ENCODE measurements around the gene PGC. TPM values are rescaled to one million over a fixed set of nuclear protein-coding genes. Genes with fewer than 3 reads are reported as not detected.

The PGC gene
- total RNA-seq, 2 experiments from 2014 or later, result not detected

DNA sequence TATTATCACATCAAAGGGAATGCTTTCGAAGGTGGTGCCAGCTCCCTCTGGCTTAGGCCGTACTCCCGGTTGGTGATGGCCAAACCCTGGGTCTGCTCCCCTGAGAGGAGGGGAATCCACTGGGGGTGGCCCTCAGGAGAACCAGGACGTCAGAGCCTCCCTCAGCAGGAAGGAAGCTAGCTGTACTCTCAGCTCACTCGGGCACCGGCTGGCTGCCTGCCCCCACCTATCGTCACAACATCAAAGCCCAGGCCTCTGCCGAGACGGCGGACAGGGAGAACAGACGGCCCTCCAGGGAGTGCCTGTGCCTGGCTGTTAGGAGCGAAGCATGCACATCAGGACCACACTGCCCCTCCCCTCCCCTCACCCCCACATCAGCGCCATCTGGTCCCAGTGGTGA lies 9.2 kb upstream of the PGC start:
- H3K27me3 Mint-ChIP-seq, result peaks cover 14% of the 10 kb centered on the region
- peak; percentile 27 for ATAC-seq
- no peak for DNase-seq
- no peak overlapping the region for H3K4me3 Mint-ChIP-seq
- H3K27ac Mint-ChIP-seq, result no peak overlapping the region
- no peaks in the 10 kb centered on the region for H3K4me1 Mint-ChIP-seq
- CTCF ChIA-PET, result interaction anchor here (1.2 kb wide), 1 partner anchor 50 kb away, joined by 3 read pairs; no protein-coding TSS in a partner anchor
- no peaks in the 10 kb centered on the region for H3K9me3 Mint-ChIP-seq (ENCODE audit: low read depth)
- H3K36me3 Mint-ChIP-seq, result no peaks in the 10 kb centered on the region

DNA sequence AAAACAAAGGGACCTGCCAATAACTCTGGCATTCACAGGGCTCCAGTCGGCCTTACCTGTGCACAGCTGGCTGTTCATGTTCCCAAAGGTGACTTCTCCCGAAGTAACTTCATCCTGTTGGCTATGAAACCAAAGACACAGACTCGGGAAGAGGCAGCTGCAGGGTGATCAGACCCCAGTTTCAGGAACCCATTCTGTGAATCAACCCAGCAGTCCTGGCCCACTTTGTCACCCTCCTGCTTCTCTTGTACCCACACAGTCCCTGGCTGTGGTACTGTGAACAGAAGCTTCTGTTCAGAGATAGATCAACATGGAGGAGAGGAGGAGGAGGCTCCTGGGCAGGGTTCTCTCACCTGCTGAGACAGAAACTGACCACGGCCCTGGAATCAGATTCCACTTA lies 8.7 kb upstream of the PGC start:
- Mint-ChIP-seq H3K36me3 (no peaks in the 10 kb centered on the region), H3K27me3 (peaks cover 13% of the 10 kb centered on the region), H3K4me1 (no peaks in the 10 kb centered on the region), H3K4me3 (no peak overlapping the region), H3K27ac (no peak overlapping the region), H3K9me3 (ENCODE audit: low read depth) (no peaks in the 10 kb centered on the region)
- DNase-seq (no peak), ATAC-seq (no peak)
- CTCF ChIA-PET, result interaction anchor here (1.2 kb wide), 1 partner anchor 50 kb away, joined by 3 read pairs; no protein-coding TSS in a partner anchor

DNA sequence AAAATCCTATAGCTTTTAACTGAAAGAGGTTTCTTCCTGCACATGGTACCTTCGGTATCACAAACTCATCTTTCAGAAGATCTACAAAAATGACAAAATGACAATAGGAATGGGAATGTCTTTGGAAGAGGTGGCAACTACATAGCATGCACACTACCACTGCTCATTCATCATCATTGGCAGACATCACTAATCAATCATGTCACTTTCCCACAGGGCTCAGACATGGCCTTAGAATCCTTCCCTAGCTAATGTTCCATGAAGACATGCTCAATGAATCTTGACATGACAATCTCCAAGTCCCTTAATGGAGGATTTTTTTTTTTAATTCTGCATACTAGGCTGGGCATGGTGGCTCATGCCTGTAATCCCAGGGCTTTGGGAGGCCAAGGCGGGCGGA lies 3.2 kb upstream of the PGC start:
- no peak for ATAC-seq
- Mint-ChIP-seq H3K9me3 (ENCODE audit: low read depth) (no peaks in the 10 kb centered on the region), H3K4me1 (no peaks in the 10 kb centered on the region), H3K4me3 (no peak overlapping the region), H3K27ac (no peak overlapping the region), H3K27me3 (peaks cover 15% of the 10 kb centered on the region), H3K36me3 (no peaks in the 10 kb centered on the region)
- no peak for DNase-seq
- CTCF ChIA-PET, result interaction anchor here (1.1 to 2.1 kb wide), 2 partner anchors 35 to 67 kb away, joined by 3 to 4 read pairs; no protein-coding TSS in a partner anchor

DNA sequence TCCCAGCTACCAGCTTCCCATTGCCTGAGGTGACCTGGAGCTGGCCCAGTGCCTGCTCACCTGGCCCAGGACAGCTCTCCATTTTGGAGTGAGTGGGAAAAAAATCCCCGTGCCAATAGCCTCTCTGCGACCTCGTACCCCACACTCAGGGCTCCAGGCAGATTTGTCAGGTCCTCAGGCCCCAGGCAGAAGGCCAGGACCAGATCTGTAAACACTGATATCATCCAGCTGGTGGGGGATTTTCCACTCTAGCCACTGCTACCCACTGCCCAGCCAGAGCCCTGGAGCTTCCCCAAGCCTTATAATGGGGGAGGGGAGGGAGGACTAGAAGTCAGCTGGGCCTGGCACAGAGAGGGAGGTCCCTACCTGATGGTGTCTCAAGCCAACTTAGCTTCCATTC lies 1.3 kb upstream of the PGC start:
- no peak for DNase-seq
- Mint-ChIP-seq H3K4me3 (no peak overlapping the region), H3K27me3 (peaks cover 7% of the 10 kb centered on the region), H3K4me1 (no peaks in the 10 kb centered on the region), H3K36me3 (no peaks in the 10 kb centered on the region), H3K9me3 (ENCODE audit: low read depth) (no peaks in the 10 kb centered on the region), H3K27ac (no peak overlapping the region)
- CTCF ChIA-PET, result interaction anchor here (0.9 to 2.1 kb wide), 2 partner anchors 14 to 65 kb away, joined by 3 to 4 read pairs; no protein-coding TSS in a partner anchor
- ATAC-seq, result no peak

DNA sequence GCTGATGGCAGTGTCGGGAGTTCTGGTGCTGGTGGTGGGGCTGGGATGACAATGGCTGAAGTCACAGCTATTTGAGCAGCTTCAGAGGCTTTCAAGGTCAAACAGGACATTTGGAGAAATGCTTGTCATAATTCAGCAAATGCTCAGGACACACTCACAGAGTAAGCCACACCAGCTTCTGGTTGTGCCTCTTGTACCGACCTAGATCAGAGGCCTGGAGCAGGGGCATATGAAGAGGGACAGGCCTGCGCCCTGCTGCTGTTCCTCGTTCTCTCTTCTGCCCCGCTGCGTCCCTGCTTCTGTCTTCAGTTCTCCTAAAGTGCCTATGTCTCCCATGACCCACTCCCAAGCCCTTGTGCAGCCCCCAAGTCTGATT lies 893 bp upstream of the PGC start:
- CTCF ChIA-PET, result interaction anchor here (0.9 kb wide), 1 partner anchor 13 kb away, joined by 3 read pairs; no protein-coding TSS in a partner anchor
- Mint-ChIP-seq H3K4me1 (no peaks in the 10 kb centered on the region), H3K27ac (no peak overlapping the region), H3K4me3 (no peak overlapping the region), H3K9me3 (ENCODE audit: low read depth) (no peaks in the 10 kb centered on the region), H3K27me3 (peaks cover 4% of the 10 kb centered on the region), H3K36me3 (no peaks in the 10 kb centered on the region)
- DNase-seq (no peak), ATAC-seq (no peak)

DNA sequence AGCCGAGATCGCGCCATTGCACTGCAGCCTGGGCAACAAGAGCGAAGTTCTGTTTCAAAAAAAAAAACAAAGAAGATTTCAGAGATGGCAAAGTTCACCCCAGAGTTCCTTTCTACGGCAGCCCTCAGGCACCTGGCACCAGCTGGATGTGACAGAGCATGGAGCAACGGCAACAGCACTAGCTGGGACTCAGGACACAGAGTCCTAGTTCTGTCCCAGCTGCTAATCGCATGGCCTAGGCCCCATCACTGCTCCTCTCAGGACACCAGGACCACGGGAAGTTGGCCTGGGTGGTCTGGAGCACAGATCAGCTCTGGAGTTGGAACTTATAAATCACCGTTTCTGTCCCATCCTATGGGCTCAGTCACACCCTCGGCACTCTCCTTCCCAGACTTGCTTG lies 1.1 kb downstream of the PGC start:
- no peak overlapping the region for H3K27ac Mint-ChIP-seq
- no peaks in the 10 kb centered on the region for H3K9me3 Mint-ChIP-seq (ENCODE audit: low read depth)
- H3K27me3 Mint-ChIP-seq, result peaks cover 4% of the 10 kb centered on the region
- H3K4me1 Mint-ChIP-seq, result no peaks in the 10 kb centered on the region
- ATAC-seq, result no peak
- no peak overlapping the region for H3K4me3 Mint-ChIP-seq
- CTCF ChIA-PET, result interaction anchor here (1.5 kb wide), 1 partner anchor 12 kb away, joined by 5 read pairs; no protein-coding TSS in a partner anchor
- H3K36me3 Mint-ChIP-seq, result no peaks in the 10 kb centered on the region
- no peak for DNase-seq

DNA sequence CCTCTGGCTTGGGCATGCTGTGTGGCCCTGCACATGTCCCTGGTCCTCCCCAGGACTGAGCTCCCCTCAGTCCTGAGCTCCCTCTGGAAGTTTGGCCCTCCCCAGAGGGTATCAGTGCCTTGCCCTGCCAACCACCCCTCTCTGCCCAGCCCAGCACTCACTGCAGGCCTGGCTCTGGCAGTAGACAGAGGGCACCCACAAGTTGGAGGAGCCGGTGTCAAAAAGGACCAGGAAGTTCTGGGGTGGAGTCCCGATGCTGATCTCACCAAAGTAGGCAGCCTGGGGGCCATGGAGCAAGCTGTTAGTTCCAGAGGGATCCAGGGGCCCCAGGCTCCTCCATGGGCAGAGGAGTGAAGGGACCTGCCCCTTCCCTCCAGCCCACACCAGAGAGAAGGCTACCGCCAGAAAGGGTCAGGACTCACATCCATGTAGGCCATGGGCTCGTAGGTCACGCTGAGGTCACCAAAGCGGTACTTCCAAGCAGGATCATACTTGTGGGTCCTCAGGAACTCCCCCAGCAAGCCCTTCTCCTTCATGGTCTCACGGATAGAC lies 2.9 kb downstream of the PGC start:
- DNase-seq, result no peak
- Mint-ChIP-seq H3K27me3 (no peaks in the 10 kb centered on the region), H3K4me1 (no peaks in the 10 kb centered on the region), H3K9me3 (ENCODE audit: low read depth) (no peaks in the 10 kb centered on the region), H3K4me3 (no peak overlapping the region), H3K27ac (no peak overlapping the region), H3K36me3 (no peaks in the 10 kb centered on the region)
- no peak for ATAC-seq
- CTCF ChIA-PET, result no interaction called here

DNA sequence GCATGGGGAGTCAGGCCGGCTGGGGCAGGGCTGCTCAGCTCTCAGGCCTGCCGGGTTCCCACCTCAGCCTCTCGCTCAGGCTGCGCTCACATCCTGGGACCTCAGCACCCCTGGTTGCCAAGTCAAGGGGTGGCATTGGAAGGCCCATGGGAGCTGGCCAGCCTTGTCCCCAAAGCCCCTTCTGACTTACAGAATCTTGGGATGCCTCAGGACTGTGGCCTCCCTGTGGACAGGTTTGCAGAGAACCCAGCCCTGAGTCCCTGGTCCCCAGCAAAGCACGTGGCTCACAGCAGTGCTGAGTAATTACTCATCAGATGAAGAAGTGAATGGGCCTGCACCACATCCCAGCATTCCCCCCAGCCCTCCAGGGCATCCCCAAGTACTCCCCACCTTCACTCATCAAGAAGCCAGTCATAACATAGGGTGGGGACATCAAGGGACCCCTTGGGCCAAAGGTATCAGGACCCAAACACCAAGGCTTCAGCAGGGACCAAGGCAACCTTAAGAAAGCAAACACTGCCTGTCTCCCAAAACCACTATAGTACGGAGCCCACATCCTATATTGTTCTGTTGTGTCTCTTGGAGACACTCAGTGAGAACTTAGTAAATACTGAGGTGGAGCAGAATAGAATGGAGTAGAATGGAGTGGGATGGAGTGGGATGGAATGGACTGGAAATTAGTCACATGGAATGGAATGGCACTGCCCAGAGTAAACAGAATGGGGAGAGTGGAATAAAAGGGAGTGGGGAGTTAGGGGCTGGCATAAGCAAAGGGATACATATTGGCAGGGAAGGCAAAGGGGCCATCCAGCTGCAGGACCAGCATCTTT lies 3.6 kb downstream of the PGC start:
- ATAC-seq, result no peak
- CTCF ChIA-PET, result interaction anchor here (1.2 kb wide), 1 partner anchor 32 kb away, joined by 4 read pairs; no protein-coding TSS in a partner anchor
- no peak for DNase-seq
- no peaks in the 10 kb centered on the region for H3K27me3 Mint-ChIP-seq
- no peaks in the 10 kb centered on the region for H3K9me3 Mint-ChIP-seq (ENCODE audit: low read depth)
- H3K4me1 Mint-ChIP-seq, result no peaks in the 10 kb centered on the region
- no peak overlapping the region for H3K4me3 Mint-ChIP-seq
- H3K27ac Mint-ChIP-seq, result no peak overlapping the region
- no peaks in the 10 kb centered on the region for H3K36me3 Mint-ChIP-seq

DNA sequence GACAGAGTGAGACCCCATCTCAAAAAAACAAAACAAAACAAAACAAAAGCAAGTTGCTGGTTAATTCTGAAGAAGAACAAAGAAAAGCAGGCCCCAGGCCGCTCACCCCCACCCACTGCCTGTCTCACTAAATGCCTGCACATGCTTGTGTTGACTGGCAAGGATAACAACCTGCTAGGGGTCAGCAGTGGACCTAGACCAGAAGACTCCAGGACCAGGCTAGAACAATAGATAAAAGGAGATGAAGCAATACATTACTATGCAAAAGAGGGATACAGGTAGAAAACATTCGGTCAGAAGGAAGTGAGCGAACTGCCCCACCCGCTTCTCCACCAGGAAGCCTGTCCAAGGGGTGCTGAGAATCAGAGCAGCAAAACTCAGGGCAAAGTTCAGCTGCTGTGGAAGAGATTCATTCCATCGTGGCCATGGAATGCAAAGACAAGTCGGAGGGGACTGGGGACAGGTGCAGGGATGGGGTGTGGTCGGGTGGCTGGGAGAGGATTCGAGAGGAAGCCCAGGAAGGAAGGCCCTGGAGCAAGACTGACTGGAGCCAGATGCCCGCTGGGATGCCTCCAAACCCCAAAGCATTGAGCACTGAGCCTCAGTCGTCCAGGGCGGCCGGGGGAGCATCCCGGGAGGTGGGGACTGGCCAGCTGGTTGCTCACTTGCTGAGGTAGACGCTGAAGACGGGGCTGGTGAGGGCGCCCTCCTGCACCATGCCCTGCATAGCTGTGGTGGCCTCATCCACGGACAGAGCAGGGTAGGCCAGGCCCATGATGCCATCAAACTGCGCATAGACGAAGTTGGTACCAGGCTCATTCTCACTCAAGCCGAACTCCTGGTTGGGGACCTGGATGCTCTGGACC lies 5.3 kb downstream of the PGC start:
- H3K27me3 Mint-ChIP-seq, result no peaks in the 10 kb centered on the region
- no peak overlapping the region for H3K4me3 Mint-ChIP-seq
- H3K4me1 Mint-ChIP-seq, result no peaks in the 10 kb centered on the region
- no peak for DNase-seq
- ATAC-seq, result no peak
- H3K27ac Mint-ChIP-seq, result no peak overlapping the region
- H3K9me3 Mint-ChIP-seq (ENCODE audit: low read depth), result no peaks in the 10 kb centered on the region
- H3K36me3 Mint-ChIP-seq, result no peaks in the 10 kb centered on the region
- CTCF ChIA-PET, result interaction anchor here (1.2 kb wide), 1 partner anchor 33 kb away, joined by 4 read pairs; no protein-coding TSS in a partner anchor

DNA sequence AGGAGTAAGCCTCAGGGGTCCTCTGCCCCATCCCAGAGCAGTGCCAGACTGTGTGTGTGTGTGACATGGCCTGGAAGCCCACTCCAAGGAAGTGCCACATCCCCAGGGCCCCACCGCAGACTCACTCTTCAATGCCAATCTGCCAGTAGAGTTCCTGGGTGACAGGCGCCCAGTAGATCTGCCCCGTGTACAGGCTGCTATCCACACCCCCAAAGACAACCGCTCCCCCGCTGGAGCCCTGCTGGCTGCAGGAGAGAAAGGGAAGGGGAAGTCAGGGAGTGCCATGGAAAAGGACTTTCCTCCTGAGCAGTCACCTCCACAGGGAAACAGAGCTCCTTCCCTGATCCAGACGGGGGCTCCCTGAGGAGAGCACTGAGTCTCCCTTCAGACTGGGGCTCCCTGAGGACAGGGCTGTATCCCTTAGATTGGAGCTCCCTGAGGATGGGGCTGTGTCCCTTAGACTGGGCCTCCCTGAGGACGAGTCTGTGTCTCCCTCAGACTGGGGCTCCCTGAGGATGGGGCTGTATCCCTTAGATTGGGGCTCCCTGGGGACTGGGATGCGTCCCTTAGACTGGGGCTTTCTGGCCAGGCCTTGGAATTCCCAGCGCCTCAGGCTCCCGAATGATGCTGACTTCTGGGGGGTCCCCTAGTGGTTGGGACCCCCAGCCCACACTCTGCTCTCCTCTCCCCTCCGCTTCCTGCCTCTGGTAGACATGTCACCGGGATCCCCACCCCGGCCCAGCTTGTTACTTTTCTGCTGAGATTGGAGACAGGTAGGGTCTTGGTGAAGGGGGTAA lies 6.6 kb downstream of the PGC start:
- peaks cover 5% of the 10 kb centered on the region for H3K4me1 Mint-ChIP-seq
- CTCF ChIA-PET, result interaction anchor here (0.9 kb wide), 1 partner anchor 57 kb away, joined by 3 read pairs; no protein-coding TSS in a partner anchor
- no peak overlapping the region for H3K27ac Mint-ChIP-seq
- no peaks in the 10 kb centered on the region for H3K36me3 Mint-ChIP-seq
- no peak for ATAC-seq
- no peak overlapping the region for H3K4me3 Mint-ChIP-seq
- no peaks in the 10 kb centered on the region for H3K9me3 Mint-ChIP-seq (ENCODE audit: low read depth)
- H3K27me3 Mint-ChIP-seq, result no peaks in the 10 kb centered on the region
- DNase-seq, result no peak

DNA sequence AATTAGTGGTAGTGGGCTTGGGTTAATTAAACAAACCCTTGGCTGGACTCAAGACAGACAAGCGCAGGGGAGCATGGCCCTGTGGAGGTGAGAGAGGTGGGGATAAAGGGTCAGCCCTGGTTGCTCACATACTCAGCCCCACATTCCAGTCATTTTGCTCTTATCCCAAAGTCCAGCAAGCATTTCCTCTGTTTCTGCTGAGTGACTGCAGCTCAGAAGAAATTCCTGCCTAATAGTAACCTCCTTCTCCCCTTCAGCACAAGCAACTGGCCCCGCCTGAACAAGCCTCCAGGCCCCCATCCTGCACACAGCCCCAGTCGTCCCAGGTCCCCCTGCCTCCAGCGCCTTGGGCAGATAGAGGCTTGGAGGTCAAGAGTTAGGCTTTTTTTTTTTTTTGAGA lies 8.2 kb downstream of the PGC start:
- H3K27ac Mint-ChIP-seq, result no peak overlapping the region
- H3K9me3 Mint-ChIP-seq (ENCODE audit: low read depth), result no peaks in the 10 kb centered on the region
- no peak for DNase-seq
- no peak for ATAC-seq
- H3K36me3 Mint-ChIP-seq, result no peaks in the 10 kb centered on the region
- CTCF ChIA-PET, result interaction anchor here (2.5 kb wide), 1 partner anchor 48 kb away, joined by 7 read pairs; the partner anchor contains the start of gene TOMM6
- peaks cover 5% of the 10 kb centered on the region for H3K4me1 Mint-ChIP-seq
- no peak overlapping the region for H3K4me3 Mint-ChIP-seq
- no peaks in the 10 kb centered on the region for H3K27me3 Mint-ChIP-seq

DNA sequence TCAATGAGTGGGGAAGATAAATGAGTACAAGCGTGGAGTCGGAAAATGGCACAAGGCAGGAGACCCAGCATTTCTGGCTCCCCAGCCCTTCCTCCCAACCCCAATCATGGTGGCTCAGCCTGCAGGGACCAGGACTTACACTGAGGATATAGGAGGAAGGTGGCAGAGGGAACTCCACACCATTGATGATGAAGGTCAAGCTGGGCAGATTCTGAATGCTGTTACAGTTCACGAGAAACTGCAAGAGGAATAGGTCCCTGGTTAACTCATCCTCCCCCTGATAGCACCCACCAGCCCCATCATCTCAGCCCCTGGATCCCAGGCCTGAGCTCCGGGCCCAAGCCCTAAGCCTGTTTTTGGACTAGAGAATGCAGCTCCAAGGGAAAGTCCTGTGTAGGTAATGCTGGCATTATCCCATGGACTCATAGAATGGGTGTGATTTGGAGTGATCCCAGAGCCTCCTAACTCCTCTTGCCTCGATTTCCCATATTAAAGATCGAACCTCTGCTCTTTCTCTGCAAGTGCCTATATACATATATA lies 9.5 kb downstream of the PGC start:
- no peak for ATAC-seq

More for the DNA sequence above, 9.5 kb downstream of the PGC start:
- Mint-ChIP-seq H3K9me3 (ENCODE audit: low read depth) (no peaks in the 10 kb centered on the region), H3K4me3 (no peak overlapping the region), H3K27me3 (no peaks in the 10 kb centered on the region), H3K4me1 (peaks cover 18% of the 10 kb centered on the region), H3K36me3 (no peaks in the 10 kb centered on the region), H3K27ac (no peak overlapping the region)
- CTCF ChIA-PET, result interaction anchor here (2.5 kb wide), 1 partner anchor 49 kb away, joined by 7 read pairs; the partner anchor contains the start of gene TOMM6
- no peak for DNase-seq

Data from activated CD8-positive, alpha-beta memory T cell treated with anti-CD3 and anti-CD28 coated beads, Interleukin-2, amount 10 ng/mL, durations not matched to agents 7 days and 5 days (primary cell).